ENCODE measurements around the gene LANCL2. TPM values are rescaled to one million over a fixed set of nuclear protein-coding genes. Genes with fewer than 3 reads are reported as not detected.

Gene LANCL2
- total RNA-seq, 3 donors from 2014 or later (not counting 1 experiment from before 2014, with no cell fraction given), result 7.2 to 9.4 (median 8.3) TPM

DNA sequence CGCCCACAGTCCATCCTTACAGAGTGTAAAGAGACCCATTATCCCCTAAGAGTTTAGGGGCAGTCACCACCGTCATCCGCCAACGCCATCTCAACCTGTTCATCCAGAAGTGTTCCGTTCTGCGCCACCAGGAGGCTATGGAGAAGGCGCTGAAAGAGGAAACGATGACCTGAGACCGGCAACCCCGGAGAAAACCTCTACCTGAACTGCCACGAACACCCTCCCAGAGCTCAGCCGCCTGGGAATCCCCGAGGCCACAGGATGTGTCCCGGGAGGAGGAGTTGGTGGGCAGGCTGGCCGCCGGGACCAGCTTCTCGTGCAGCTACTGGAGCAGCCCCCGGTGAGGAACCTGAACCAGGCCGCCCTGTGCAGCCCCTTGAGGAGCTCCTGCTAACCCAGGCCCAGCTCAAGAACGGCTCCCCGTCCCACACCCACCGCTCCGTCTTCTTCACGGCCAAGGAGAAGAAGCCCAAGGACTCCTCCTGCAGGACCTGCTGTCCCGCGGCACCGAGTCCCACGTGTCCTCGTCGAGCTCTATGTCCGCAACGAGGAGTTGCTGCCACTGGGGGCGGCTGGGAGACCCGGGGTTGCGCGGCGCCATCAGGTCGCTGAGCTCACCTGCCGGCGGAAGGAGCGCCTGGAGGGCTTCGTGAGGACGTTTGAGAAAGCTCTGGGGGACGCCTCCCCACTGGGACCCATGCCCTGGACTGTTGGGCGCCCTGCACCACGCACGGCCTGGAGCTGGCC lies 21.1 kb upstream of the LANCL2 start:
- Histone ChIP-seq H3K4me3 (ENCODE audit: low read length) (no peak overlapping the region), H3K9me3 (ENCODE audit: control insufficient read depth, insufficient read depth, low read length) (no peaks in the 10 kb centered on the region), H3K36me3 (ENCODE audit: control insufficient read depth, insufficient read depth, low read length) (no peaks in the 10 kb centered on the region), H3K27ac (ENCODE audit: low read length) (no peak overlapping the region), H3K4me1 (ENCODE audit: control insufficient read depth, insufficient read depth, low read length) (no peaks in the 10 kb centered on the region), H3K27me3 (ENCODE audit: control insufficient read depth, insufficient read depth, low read length) (peaks cover 2% of the 10 kb centered on the region)
- H3K4me3 Mint-ChIP-seq, result no peak overlapping the region
- TF ChIP-seq, protein P1, sequence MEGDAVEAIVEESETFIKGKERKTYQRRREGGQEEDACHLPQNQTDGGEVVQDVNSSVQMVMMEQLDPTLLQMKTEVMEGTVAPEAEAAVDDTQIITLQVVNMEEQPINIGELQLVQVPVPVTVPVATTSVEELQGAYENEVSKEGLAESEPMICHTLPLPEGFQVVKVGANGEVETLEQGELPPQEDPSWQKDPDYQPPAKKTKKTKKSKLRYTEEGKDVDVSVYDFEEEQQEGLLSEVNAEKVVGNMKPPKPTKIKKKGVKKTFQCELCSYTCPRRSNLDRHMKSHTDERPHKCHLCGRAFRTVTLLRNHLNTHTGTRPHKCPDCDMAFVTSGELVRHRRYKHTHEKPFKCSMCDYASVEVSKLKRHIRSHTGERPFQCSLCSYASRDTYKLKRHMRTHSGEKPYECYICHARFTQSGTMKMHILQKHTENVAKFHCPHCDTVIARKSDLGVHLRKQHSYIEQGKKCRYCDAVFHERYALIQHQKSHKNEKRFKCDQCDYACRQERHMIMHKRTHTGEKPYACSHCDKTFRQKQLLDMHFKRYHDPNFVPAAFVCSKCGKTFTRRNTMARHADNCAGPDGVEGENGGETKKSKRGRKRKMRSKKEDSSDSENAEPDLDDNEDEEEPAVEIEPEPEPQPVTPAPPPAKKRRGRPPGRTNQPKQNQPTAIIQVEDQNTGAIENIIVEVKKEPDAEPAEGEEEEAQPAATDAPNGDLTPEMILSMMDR (IDR thresholded peaks at IDR 0.05), result no peak
- no peaks in the 10 kb centered on the region for H3K9me3 Mint-ChIP-seq
- no peaks in the 10 kb centered on the region for H3K36me3 Mint-ChIP-seq
- no peaks in the 10 kb centered on the region for H3K4me1 Mint-ChIP-seq
- no peak overlapping the region for H3K27ac Mint-ChIP-seq
- ATAC-seq, result no peak
- DNase-seq, result no peak
- intact Hi-C loops (cut with micrococcal nuclease), result no loop called here
- WGBS (ENCODE audit: insufficient coverage), result 90% methylated on average over 47 of the region's 47 CpGs
- peaks cover 30 to 35% of the 10 kb centered on the region in 2 donors for H3K27me3 Mint-ChIP-seq (ENCODE audit: low read depth in 2 of 2)

DNA sequence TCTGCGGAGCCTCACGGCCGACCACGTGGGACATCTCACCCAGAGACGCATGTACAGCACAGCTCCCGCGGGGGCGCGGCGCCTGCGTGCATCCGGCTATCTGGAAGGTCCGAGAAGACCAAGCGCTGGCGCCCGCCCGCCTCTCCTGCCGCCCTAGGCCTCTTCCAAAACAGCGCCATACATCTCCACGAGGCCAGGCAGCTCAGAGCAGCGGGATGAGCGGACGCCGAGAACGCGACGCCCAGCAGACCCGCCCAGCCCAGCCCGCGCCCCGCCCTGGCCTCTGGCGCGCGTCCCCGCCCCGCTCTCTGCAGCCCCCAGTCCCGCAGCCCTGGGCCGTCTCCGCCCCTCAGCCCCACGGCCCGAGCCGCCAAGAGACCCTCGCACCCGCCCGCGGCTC lies 20.3 kb upstream of the LANCL2 start:
- 66% methylated on average over 46 of the region's 46 CpGs for WGBS (ENCODE audit: insufficient coverage)

DNA sequence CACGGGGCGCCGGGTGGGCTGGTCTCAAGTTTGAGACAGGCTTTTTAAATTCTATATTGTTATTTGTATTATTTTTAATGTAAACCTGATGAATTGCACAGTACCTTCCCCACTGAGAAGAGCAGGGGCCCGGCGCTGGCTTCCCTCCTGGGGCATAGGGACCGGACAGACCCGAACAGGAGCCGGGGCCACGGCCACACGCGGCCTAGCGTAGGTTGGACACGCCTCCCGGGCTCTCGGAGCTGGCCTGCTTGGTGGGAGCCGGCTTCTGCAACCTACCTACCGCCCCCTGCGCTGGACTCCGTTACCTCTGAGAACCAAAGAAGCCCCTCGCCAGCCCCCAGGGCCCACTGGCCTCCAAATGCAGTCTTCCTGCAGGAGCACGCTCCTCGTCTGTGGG lies 19.8 kb upstream of the LANCL2 start:
- Histone ChIP-seq H3K4me3 (ENCODE audit: low read length) (no peak overlapping the region), H3K27me3 (ENCODE audit: control insufficient read depth, insufficient read depth, low read length) (peaks cover 2% of the 10 kb centered on the region), H3K4me1 (ENCODE audit: control insufficient read depth, insufficient read depth, low read length) (no peaks in the 10 kb centered on the region), H3K36me3 (ENCODE audit: control insufficient read depth, insufficient read depth, low read length) (no peaks in the 10 kb centered on the region), H3K27ac (ENCODE audit: low read length) (no peak overlapping the region), H3K9me3 (ENCODE audit: control insufficient read depth, insufficient read depth, low read length) (no peaks in the 10 kb centered on the region)
- no peak for ATAC-seq
- WGBS (ENCODE audit: insufficient coverage), result 79% methylated on average over 19 of the region's 22 CpGs
- Mint-ChIP-seq H3K36me3 (no peaks in the 10 kb centered on the region), H3K27me3 (ENCODE audit: low read depth in 2 of 2) (peaks cover 32 to 37% of the 10 kb centered on the region in 2 donors), H3K9me3 (no peaks in the 10 kb centered on the region), H3K4me3 (no peak overlapping the region), H3K27ac (no peak overlapping the region), H3K4me1 (no peaks in the 10 kb centered on the region)
- no peak for DNase-seq
- intact Hi-C loops (cut with micrococcal nuclease), result no loop called here
- TF ChIP-seq, protein P1 (IDR thresholded peaks at IDR 0.05), result no peak

More for the DNA sequence above, 20.3 kb upstream of the LANCL2 start:
- Histone ChIP-seq H3K9me3 (ENCODE audit: control insufficient read depth, insufficient read depth, low read length) (no peaks in the 10 kb centered on the region), H3K27ac (ENCODE audit: low read length) (no peak overlapping the region), H3K4me1 (ENCODE audit: control insufficient read depth, insufficient read depth, low read length) (no peaks in the 10 kb centered on the region), H3K4me3 (ENCODE audit: low read length) (no peak overlapping the region), H3K27me3 (ENCODE audit: control insufficient read depth, insufficient read depth, low read length) (peaks cover 2% of the 10 kb centered on the region), H3K36me3 (ENCODE audit: control insufficient read depth, insufficient read depth, low read length) (no peaks in the 10 kb centered on the region)
- Mint-ChIP-seq H3K4me1 (no peaks in the 10 kb centered on the region), H3K9me3 (no peaks in the 10 kb centered on the region), H3K27ac (no peak overlapping the region), H3K4me3 (no peak overlapping the region), H3K27me3 (ENCODE audit: low read depth in 2 of 2) (peaks cover 32 to 34% of the 10 kb centered on the region in 2 donors), H3K36me3 (no peaks in the 10 kb centered on the region)
- DNase-seq, result no peak
- intact Hi-C loops (cut with micrococcal nuclease), result no loop called here
- TF ChIP-seq, protein P1 (IDR thresholded peaks at IDR 0.05), result no peak
- ATAC-seq, result peak in 1 of 3 donors; percentile 15

DNA sequence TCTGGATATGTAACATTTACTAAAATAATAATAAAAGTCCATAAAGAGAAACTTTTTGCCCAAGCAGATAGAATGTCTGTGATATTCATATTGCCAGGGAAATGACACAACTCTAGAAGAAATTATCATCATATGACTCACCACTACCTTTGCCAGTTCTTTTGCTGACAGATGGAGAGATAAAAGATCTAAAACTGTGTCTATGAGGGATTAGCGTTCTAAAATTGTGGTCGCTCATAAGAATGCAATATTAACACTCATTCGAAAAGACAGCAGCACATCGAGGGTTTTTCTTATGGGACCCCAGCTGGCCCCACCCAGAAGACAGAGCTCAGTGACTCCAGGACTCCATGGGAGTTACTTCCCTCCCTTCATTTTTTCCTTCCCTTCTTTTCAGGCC lies 16.6 kb upstream of the LANCL2 start:
- intact Hi-C loops (cut with micrococcal nuclease), result no loop called here
- Mint-ChIP-seq H3K4me3 (no peak overlapping the region), H3K27ac (no peak overlapping the region), H3K27me3 (ENCODE audit: low read depth in 2 of 2) (peaks cover 39 to 52% of the 10 kb centered on the region in 2 donors), H3K4me1 (no peaks in the 10 kb centered on the region), H3K9me3 (no peaks in the 10 kb centered on the region), H3K36me3 (no peaks in the 10 kb centered on the region)
- DNase-seq (no peak), ATAC-seq (no peak)
- TF ChIP-seq, protein P1 (IDR thresholded peaks at IDR 0.05), result no peak
- no peak overlapping the region for H3K27ac ChIP-seq (ENCODE audit: low read length)
- H3K36me3 ChIP-seq (ENCODE audit: control insufficient read depth, insufficient read depth, low read length), result no peaks in the 10 kb centered on the region
- H3K9me3 ChIP-seq (ENCODE audit: control insufficient read depth, insufficient read depth, low read length), result no peaks in the 10 kb centered on the region
- WGBS (ENCODE audit: insufficient coverage), result 77% methylated on average over 4 of the region's 4 CpGs
- H3K27me3 ChIP-seq (ENCODE audit: control insufficient read depth, insufficient read depth, low read length), result peaks cover 2% of the 10 kb centered on the region
- no peak overlapping the region for H3K4me3 ChIP-seq (ENCODE audit: low read length)
- H3K4me1 ChIP-seq (ENCODE audit: control insufficient read depth, insufficient read depth, low read length), result no peaks in the 10 kb centered on the region

Data from natural killer cell (primary cell).